ENCODE measurements around the gene DRAM2.
A peak's percentile ranks its signal among the peaks of the same experiment; 100 is the strongest.

The DRAM2 gene
- 39.9 to 166 (median 90.8) reads per million in 18 experiments for total RNA-seq

- DNase-seq: peak; percentile 97 to 98
Measured at GRCh38 chr1:111139956-111140679, at the start of gene DRAM2, which contains the start of gene CEPT1. TSS of gene DRAM2 (minus strand) at chr1:111140093. CDS start at chr1:111131554, 8,539 bp downstream. TSS of gene CEPT1 (plus strand) at chr1:111140223. CDS start at chr1:111147715, 7,492 bp downstream.

DNA sequence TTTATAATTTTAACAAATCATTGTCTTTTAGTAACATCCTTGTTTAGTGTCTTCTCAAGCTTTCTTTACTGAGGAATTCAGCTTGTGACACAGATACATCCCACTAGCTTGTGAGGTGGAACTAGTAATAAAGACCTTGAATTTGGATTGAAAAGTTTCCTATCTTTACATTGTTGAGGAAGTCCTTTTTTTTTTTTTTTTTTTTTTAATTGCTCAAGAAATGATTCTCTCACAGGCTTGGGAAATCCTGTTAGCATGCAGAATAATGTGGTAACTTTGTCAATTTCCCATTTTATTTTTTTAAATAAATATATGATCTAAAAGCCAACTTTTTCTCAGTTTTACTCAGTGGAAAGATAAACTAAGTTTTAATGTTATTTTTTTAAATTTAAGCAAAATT is 44.8 kb upstream of the DRAM2 start:
- DNase-seq: peak; percentile 38 to 88

- no peak for DNase-seq
Measured at GRCh38 chr1:111183308-111184069, 43.6 kb upstream of the DRAM2 start.

- no peak for DNase-seq
Measured at GRCh38 chr1:111182052-111182451, 42.2 kb upstream of the DRAM2 start.

GRCh38 chr1:111179968-111180533 is 40.2 kb upstream of the DRAM2 start:
- no peak for DNase-seq

DNA sequence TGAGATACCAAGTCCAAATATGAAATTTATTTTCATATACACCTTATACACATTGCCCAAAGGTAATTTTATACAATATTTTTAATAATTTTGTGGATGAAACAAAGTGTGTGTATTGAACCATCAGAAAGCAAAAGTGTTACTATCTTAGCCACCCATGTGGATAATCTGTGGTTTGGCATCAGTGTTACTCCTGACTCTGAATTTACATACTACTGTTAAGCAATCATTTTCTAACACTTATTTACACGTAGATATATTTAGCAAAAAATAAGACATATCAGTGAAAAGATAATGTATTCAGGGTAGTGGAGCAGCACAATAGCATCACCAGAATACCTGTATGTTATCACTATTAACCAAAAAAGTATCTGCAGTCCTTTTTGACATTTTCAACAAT is 36.8 kb upstream of the DRAM2 start:
- DNase-seq: no peak

DNA sequence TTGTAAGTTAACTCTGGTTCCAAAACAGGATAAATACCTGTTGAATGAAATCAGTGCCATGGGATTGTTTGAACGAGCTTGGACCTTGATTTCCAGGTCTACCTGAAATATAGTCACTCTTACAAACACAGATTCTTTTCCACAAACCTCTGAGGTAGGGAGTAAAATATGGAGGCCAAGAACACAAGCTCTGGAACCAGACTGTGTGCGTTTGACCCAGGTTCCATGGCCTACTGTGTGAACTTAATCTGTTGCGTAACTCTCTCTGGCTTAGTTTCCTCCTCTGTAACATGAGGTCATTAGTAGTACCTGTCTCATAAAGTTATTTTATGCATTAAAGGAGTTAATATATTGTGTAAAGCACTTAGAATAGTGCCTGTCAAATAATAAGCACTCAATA is 35.5 kb upstream of the DRAM2 start:
- no peak for DNase-seq

DNA sequence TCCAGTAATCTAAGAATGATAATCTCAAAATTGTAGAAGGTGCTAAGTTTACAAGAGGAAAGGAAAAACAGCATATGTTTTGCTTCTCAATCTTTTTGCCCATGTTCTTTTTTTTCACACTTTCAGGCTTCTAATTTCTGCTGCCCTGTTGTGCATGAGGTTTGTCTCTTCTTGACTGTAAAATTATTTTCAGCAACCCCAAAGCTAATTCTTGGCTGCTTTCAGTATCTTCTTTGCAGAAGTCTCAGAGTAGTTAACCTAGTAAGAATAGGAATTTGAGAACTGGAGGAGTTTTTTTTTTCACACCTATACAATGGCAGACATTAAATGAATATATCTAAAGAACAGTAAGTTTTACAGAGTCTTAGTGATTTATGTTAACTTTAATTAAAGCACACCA is 34.2 kb upstream of the DRAM2 start:
- DNase-seq: no peak

DNA sequence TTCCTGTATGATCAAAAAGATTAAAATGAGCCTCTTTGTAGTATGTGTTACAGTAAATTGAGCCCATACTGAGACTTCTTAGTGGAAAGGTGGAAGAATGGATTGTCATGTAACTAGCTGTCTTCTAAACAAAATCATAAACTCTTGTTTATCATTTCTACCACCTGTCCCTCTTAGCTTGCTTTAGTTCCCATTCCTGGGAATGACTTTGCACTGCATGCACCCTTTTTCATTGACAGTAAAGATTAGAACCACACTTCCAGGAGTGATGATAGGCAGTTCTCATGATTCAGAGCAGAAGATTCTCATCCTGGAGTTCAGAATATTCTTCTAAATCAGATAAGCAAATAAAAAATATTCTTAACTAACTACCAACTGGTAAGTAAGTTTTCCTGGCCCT is 32.6 kb upstream of the DRAM2 start:
- no peak for DNase-seq

GRCh38 chr1:111164151-111164550 is 24.3 kb upstream of the DRAM2 start:
- DNase-seq: no peak

GRCh38 chr1:111163363-111163762 is 23.5 kb upstream of the DRAM2 start:
- DNase-seq: no peak

GRCh38 chr1:111162488-111162880 is 22.6 kb upstream of the DRAM2 start:
- DNase-seq: no peak

DNA sequence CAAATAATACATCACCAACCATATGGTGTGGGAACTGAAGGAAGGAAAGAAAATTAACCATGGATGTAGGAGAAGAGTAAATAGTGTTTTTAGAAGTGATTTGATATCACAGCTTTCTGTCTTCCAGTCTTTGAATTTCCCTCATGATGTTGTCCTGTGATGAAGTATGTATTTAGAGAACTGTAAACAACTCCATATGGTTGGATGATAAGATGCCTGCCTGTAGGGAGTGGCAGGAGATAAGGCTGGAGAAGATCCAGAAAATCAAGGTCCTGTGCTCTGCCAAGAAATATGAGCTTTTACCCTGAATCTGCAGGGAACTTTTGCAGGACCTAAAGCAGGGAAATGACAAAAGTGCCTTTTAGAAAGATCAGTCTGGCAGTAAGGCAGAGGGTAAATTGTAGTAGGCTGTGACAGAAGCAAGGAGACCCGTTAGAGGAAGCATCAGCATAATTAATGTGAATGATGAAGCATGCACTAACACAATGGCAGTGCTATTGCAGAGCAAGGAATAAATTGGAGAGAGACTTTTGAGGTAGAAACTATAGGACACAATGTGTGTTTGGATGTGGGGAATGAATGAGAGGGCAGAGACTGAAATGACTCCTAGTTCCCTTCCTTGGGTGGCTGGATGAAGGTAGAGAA is 22.1 kb upstream of the DRAM2 start:
- DNase-seq: no peak

DNA sequence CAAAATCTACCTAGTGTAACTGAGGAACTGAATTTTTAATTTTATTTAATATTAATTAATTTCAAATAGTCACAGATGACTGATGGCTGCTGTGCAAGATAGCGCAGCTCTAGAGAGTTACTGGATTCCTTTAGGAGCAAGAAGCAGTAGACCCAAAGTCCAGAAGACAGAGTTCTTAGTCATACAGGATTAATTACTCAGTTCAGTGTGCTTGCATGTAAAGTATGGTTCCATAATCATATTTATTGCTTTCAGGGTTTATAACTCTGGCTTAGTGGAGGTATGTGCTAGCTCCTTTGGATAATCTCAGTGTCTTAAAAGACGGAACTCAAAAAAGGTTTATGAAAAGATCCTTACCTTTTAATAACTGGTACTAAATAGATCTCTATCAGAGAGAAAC is 17.5 kb upstream of the DRAM2 start:
- DNase-seq: no peak

DNA sequence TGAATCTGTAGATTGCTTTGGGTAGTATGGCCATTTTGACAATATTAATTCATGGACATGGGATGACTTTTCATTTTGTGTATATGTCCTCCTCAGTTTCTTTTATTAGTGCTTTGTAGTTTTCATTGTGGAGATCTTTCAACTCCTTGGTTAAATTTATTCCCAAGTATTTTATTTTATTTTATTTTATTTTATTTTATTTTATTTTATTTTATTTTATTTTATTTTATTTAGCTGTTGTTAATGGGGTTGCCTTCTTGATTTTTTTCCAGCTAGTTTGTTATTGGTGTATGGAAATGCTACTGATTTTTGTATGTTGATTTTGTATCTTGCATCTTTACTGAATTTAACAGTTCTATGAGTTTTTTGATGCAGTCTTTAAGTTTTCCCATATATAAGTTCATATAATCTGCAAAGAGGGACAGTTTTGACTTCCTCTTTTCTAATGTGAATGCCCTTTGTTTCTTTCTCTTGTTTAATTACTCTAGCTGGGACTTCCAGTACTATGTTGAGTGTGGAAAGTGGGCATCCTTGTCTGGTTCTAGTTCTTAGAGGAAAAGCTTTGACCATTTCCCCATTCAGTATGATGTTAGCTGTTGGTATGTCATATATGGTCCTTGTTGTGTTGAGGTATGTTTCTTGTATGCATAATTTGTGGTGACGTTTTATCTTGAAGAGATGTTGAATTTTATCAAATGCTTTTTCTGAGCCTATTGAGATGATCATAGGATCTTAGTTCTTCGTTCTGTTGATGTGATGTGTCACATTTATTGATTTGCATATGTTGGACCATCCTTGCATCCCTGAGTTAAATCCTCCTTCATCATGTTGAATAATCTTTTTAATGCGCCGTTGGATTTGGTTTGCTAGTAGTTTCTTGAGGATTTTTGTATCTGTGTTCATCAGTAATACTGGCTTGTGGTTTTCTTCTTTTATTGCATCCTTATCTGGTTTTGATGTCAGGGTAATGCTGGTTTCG is 14.4 kb upstream of the DRAM2 start:
- peak in 1 of 2 donors; percentile 20 for DNase-seq

DNA sequence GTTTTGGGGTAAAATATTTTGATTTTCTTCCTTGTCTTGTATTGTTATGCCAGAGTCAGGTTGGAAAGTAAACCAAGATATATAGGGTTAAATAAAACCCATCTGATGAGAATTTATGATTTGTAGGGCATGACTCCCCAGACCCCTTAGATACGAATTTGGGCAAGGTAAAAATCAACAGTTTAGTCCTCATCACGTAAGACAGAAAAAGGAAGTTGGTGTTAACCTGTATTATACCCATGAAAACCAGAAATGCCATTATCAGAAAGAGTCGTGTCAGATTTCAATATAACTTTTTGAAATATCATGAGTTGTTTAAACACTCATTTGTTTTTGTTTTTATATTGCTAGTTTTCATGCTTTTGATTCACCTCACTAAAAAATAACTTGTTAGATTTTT is 11.9 kb upstream of the DRAM2 start:
- DNase-seq: no peak

- DNase-seq: no peak
Measured at GRCh38 chr1:111148376-111148881, 8.5 kb upstream of the DRAM2 start.

- no peak for DNase-seq
Measured at GRCh38 chr1:111147948-111148347, 8.1 kb upstream of the DRAM2 start.

- DNase-seq: no peak
Measured at GRCh38 chr1:111145963-111146768, 6.3 kb upstream of the DRAM2 start.

- DNase-seq: no peak
Measured at GRCh38 chr1:111145542-111145941, 5.6 kb upstream of the DRAM2 start.
